Left lobe of liver (tissue), 2 donors: ENCODE measurements around the gene ZNF714. TPM values are rescaled to one million over a fixed set of nuclear protein-coding genes. Genes with fewer than 3 reads are reported as not detected.
"Not testable (repeated sequence)": the region's sequence is repeated elsewhere in the genome, so short reads cannot be mapped to it uniquely, and the experiment has no call there.

Experiments
- ATAC-seq: fragments of 200-7000 bp; cut with Tn5 transposase; one replicate; pipeline ENCODE4 v1.9.1; 2020; ENCODE audit warnings: mild to moderate bottlenecking, moderate library complexity
- DNase-seq: peaks from one replicate; pipeline ENCODE4 v3.0.0-alpha.2; 2020; ENCODE audit warnings: low spot score
- total RNA-seq: library from RNA; stranded (reverse); gene quantifications from one replicate; pipeline ENCODE4 v1.2.1, GENCODE V29; 2021
- donor health status: DM: no; HTN: no; CAD: no; lungs with moderate emphysema.
- donor health status: DM: no; HTN: yes; CAD: no.

Gene ZNF714
- total RNA-seq, 1 donor from 2014 or later = 0.58 TPM

GRCh38 chr19:21130097-21130775 is 48.2 kb downstream of the ZNF714 start:
- ATAC-seq (no peak), DNase-seq (no peak)

- DNase-seq (no peak), ATAC-seq (no peak)
Measured at GRCh38 chr19:21133633-21134032, 51.6 kb downstream of the ZNF714 start.

- ATAC-seq (no peak), DNase-seq (no peak)
Measured at GRCh38 chr19:21134934-21135366, 52.9 kb downstream of the ZNF714 start.

- DNase-seq (no peak), ATAC-seq (no peak)
Measured at GRCh38 chr19:21135433-21135832, 53.4 kb downstream of the ZNF714 start.

GRCh38 chr19:21138130-21138529 is 56.1 kb downstream of the ZNF714 start:
- ATAC-seq = no peak
- DNase-seq = no peak

- not testable (repeated sequence) for ATAC-seq, DNase-seq
Measured at GRCh38 chr19:21141006-21141405, 59.0 kb downstream of the ZNF714 start.

- peak; percentile 84 for ATAC-seq
- DNase-seq = peak; percentile 80
Measured at GRCh38 chr19:21141787-21142464, 59.9 kb downstream of the ZNF714 start, which contains the start of gene ZNF431. Gene ZNF431, plus strand, starts transcription at chr19:21142040. Its CDS starts 144 bp downstream, at chr19:21142184.

GRCh38 chr19:21143428-21143827 is 61.4 kb downstream of the ZNF714 start:
- DNase-seq = no peak
- ATAC-seq = no peak

GRCh38 chr19:21143854-21144253 is 61.9 kb downstream of the ZNF714 start:
- DNase-seq (no peak), ATAC-seq (no peak)

GRCh38 chr19:21147540-21147939 is 65.5 kb downstream of the ZNF714 start:
- ATAC-seq (no peak), DNase-seq (no peak)

- ATAC-seq (no peak), DNase-seq (no peak)
Measured at GRCh38 chr19:21148681-21149080, 66.7 kb downstream of the ZNF714 start.

GRCh38 chr19:21149877-21150276 is 67.9 kb downstream of the ZNF714 start:
- DNase-seq = no peak
- ATAC-seq = no peak

- ATAC-seq (no peak), DNase-seq (no peak)
Measured at GRCh38 chr19:21151460-21151859, 69.5 kb downstream of the ZNF714 start.

- DNase-seq (no peak), ATAC-seq (no peak)
Measured at GRCh38 chr19:21158523-21159135, 76.6 kb downstream of the ZNF714 start.

GRCh38 chr19:21164541-21164940 is 82.5 kb downstream of the ZNF714 start:
- ATAC-seq (no peak), DNase-seq (no peak)

GRCh38 chr19:21166436-21166835 is 84.4 kb downstream of the ZNF714 start:
- DNase-seq = no peak
- ATAC-seq = no peak

Other genes starting within 250 kb of the ZNF714 start
- 0.50 TPM for gene ZNF85, start 159.0 kb upstream of the ZNF714 start, total RNA-seq
- gene ZNF430, start 61.5 kb upstream of the ZNF714 start, total RNA-seq = 2.4 TPM
- 0.70 TPM for gene ZNF431, start 59.8 kb downstream of the ZNF714 start, total RNA-seq
- 1.8 TPM for gene ZNF708, start 247.2 kb downstream of the ZNF714 start, total RNA-seq